OCI-LY7 (cell line): ENCODE results near the gene OTUB1.

Source experiments
- EZH2phosphoT487 ChIP-seq: fragments of 200-600 bp; sonication (generic); IDR thresholded peaks from 2 replicates; pipeline ENCODE4 v1.6.1; 2018; ENCODE audit warnings: low read depth, borderline replicate concordance, mild to moderate bottlenecking, mixed run types, antibody characterized with exemption, low read length, moderate library complexity, mixed read lengths
- TF ChIP-seq, protein P1 (sequence below): fragments of 200-600 bp; sonication (generic); conservative IDR thresholded peaks from 2 replicates; pipeline ENCODE4 v1.5.1; 2014; ENCODE audit warnings: mild to moderate bottlenecking, antibody characterized with exemption, low read length, moderate library complexity, mixed read lengths

DNA sequence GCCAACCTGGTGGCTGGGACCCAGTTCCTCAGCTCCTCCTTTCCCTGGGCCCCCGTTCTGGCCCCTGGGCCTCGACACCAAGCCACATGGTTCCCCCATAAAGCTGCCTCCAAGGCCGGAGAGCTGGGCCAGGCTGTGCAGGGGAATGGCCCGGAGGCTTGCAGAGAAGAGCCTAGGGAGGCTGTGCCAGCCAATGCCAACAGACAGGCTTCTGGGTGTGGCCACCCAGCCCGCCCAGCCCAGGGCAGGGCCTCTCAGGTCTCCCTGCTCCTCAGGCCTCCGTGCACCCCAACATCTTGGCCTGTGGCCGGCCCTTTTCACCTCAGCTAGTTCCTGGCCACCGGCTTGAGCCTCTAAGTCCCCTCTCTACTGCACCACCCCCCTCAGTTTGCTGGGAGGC is 32.1 kb downstream of the OTUB1 start:
- TF ChIP-seq, protein P1, sequence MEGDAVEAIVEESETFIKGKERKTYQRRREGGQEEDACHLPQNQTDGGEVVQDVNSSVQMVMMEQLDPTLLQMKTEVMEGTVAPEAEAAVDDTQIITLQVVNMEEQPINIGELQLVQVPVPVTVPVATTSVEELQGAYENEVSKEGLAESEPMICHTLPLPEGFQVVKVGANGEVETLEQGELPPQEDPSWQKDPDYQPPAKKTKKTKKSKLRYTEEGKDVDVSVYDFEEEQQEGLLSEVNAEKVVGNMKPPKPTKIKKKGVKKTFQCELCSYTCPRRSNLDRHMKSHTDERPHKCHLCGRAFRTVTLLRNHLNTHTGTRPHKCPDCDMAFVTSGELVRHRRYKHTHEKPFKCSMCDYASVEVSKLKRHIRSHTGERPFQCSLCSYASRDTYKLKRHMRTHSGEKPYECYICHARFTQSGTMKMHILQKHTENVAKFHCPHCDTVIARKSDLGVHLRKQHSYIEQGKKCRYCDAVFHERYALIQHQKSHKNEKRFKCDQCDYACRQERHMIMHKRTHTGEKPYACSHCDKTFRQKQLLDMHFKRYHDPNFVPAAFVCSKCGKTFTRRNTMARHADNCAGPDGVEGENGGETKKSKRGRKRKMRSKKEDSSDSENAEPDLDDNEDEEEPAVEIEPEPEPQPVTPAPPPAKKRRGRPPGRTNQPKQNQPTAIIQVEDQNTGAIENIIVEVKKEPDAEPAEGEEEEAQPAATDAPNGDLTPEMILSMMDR: no peak
- no peak for TF ChIP-seq EZH2phosphoT487
